GM10266 (cell line): ENCODE data around the gene TMEM51.
A peak's percentile ranks its signal among the peaks of the same experiment; 100 is the strongest.

Experiments
- DNase-seq: peaks from one replicate; pipeline ENCODE4 v3.0.0; 2012; ENCODE audit errors: extremely low spot score
- TF ChIP-seq, protein P1 (sequence below): IDR thresholded peaks from 2 replicates; pipeline ENCODE4 v1.5.1; 2012; ENCODE audit warnings: mild to moderate bottlenecking, low read depth; ENCODE audit not compliant: control insufficient read depth, insufficient read depth; ENCODE audit errors: missing control alignments

The TMEM51 gene

DNA sequence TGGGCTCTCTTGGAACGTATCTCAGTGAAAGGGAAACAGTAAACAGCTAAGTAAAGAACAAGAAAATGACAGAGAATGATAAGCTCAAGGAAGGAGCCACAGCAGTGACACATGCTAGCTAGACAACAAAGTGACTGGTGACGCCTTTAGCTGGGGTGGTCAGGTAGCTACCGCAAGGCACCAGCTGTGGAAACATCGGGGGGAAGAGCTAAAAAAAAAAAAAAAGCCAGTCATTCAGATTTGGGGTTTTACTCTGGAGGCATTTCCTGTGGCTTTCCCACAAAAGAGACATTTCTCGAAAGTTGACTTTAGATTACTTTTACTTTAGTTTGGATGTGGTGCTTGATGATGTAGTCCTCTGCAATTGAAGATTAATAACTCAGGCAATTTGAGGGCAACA is 95.5 kb downstream of the TMEM51 start:
- TF ChIP-seq, protein P1, sequence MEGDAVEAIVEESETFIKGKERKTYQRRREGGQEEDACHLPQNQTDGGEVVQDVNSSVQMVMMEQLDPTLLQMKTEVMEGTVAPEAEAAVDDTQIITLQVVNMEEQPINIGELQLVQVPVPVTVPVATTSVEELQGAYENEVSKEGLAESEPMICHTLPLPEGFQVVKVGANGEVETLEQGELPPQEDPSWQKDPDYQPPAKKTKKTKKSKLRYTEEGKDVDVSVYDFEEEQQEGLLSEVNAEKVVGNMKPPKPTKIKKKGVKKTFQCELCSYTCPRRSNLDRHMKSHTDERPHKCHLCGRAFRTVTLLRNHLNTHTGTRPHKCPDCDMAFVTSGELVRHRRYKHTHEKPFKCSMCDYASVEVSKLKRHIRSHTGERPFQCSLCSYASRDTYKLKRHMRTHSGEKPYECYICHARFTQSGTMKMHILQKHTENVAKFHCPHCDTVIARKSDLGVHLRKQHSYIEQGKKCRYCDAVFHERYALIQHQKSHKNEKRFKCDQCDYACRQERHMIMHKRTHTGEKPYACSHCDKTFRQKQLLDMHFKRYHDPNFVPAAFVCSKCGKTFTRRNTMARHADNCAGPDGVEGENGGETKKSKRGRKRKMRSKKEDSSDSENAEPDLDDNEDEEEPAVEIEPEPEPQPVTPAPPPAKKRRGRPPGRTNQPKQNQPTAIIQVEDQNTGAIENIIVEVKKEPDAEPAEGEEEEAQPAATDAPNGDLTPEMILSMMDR: no peak
- DNase-seq: peak; percentile 65

- DNase-seq: no peak
- TF ChIP-seq, protein P1: no peak
These were observed 98.6 kb downstream of the TMEM51 start for GRCh38 chr1:15251857-15252835.

DNA sequence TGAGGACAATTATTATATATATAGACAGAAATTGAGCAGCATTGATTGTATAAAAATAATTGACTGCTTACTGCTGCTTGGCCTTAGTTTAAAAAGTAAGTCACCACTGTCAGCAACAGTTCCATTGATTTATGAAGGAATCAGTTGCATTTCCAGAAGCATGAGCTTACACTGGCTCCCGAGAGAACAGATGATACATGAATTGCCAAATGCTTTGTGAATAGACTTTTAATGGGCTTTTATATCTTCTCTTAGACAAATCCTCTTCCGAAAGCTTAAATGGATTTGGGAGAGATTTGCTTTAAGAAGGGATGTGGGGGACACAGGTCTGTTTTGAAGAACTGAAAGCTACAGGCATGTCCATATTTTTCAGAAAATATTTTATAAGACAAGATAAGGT is 101.0 kb downstream of the TMEM51 start:
- TF ChIP-seq, protein P1: no peak

GRCh38 chr1:15255582-15256149 is 102.1 kb downstream of the TMEM51 start:
- no peak for DNase-seq
- TF ChIP-seq, protein P1: no peak

More for the DNA sequence above, 101.0 kb downstream of the TMEM51 start:
- no peak for DNase-seq

DNA sequence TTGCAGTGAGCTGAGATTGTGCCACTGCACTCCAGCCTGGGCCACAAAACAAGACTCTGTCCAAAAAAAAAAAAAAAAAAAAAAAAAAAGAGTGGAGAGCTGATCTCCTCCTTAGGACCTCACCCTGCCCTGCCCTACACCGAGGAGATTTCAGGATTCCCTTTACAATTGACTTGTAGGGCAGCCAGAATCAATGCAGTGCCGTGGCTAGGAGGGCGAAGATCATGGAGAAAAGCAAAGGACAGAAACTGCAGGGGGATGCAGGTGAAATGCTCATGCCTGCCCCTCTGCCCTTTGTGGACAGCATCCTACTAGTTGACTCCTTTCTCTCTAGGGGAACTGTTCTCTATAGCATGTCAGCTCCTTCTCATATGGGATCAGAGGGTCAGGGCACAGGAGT is 103.0 kb downstream of the TMEM51 start:
- TF ChIP-seq, protein P1: no peak
- no peak for DNase-seq

DNA sequence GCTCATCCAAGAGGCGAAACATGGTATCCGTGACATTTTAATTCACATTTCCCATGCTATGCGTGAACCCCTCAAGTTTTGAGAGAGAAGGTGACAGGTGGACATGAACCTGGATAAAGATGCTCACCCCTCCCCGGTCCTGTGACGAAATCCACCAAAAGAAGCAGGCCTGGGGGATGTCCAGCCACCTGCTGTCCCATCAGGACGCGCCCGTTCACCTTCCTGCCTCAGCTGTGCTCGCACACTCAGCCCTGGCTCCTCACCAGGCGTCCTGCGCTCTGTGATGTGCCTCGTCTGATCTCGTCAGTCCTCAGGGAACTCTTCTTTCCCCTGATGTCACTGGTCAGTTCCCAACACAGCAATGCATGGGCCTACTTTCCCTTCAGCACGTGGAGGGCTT is 103.8 kb downstream of the TMEM51 start:
- TF ChIP-seq, protein P1: no peak
- DNase-seq: no peak

DNA sequence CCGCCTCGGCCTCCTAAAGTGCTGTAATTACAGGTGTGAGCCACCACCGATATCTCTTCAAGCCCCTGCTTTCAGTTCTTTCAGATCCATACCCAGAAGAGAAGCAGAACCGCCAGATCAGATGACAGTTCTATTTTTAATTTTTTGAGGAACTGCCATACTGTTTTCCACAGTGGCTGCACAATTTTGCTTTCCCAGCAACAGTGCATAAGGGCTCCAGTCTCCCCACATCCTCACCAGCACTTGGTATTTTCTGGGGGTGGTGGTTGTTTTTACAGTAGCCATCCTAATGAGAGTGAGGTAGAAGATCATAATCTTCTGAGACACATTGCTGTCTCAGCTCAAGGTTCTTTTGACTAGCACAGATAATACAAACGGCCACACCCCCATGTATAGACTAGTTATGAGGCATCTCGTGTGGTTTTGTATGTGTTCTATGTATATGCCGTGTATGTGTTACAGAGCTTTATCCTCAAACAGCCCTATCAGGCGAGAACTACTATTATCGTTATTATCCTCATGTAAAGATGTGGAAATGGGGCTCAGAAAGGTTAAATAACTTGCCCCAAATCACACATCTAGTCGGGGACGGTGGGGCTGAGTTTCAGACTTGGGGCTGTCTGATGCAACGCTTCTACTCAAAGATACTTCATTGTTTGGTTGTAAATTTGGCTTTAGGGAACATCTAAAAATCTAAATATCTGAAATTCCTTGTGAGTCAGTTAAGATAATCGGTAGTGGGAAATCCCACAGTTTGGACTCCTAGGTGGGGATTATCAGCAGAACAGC is 105.5 kb downstream of the TMEM51 start:
- TF ChIP-seq, protein P1: no peak
- no peak for DNase-seq
